HG02981 (cell line): ENCODE results near the gene KIAA0930.
A peak's percentile ranks its signal among the peaks of the same experiment; 100 is the strongest.

Source experiments
- ATAC-seq: cut with Tn5 transposase; IDR thresholded peaks from one replicate; pipeline ENCODE4 v1.9.1; 2021; ENCODE audit warnings: mild to moderate bottlenecking, moderate library complexity; ENCODE audit not compliant: unreplicated experiment

The KIAA0930 gene

DNA sequence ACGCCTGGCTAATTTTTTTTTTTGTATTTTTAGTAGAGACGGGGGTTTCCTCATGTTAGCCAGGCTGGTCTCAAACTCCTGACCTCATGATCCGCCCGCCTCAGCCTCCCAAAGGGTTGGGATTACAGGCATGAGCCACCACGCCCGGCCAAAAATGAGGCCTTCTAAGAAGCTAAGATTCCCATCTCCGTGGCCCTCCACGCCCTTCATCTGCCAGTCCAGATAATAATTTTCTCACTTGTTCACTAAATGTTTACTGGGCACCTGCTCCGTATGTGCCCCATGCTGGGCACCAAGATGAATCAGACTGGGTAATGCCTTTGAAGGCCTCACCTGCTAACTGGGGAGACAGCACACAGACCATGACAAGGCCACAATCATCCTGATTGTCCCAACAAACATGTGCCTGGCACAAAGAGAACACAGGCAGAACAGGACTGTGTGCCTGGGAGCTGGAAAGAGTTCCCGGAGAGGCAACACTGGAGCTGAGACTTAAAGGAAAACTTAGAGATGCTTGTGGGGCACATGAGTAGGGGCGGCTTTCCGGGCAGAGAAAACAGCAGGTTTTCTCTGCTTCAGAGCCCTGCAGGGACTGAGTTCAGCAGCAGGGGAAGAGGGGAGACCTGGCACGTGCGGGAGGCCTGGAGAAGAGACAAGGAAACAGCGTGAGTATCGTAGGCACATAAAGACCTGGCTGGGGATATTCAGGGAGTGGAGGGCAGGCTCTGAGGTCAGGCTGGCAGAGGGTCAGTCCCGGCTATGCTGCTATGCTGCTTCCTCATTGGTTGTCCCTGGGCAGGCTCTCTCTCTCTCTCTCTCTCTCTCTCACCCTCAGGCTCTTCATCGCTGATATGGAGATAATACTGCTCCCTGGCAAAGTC lies 2.4 kb downstream of the KIAA0930 start:
- no peak for ATAC-seq

- no peak for ATAC-seq
These were observed 3.4 kb downstream of the KIAA0930 start for GRCh38 chr22:45237065-45237990.

GRCh38 chr22:45235851-45236342 lies 4.8 kb downstream of the KIAA0930 start:
- no peak for ATAC-seq

DNA sequence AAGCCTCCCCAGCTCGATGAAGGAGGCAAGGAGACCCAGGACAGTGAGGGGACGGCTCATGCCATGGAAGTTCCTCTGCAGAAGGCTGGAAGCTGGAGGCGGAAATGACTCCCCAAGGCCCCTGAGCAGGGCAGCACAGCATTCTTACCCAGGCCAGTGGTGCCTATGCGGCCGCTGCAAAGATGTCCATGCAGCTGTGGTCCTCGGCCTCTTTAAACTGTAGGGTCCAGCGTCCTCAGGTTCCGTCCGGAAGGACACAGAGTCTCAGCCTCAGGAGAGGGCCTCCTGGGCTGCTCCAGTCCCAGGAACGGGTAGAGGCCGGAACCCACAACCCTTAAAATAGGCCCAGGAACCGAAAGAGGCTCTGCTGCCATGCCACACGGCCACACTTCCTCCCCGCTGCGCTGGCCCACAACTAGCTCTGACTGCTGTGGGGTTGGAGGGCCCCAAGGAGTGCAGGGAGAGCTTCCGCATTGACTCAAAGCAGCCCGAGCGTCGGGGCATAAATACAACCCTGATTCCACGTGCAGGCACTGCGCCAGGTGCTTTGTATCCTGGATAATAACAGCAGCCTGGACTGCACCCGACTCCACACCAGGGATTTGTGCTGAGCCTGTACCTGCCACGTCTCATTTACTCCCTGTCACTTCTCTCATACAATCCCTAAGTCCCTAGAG lies 5.5 kb downstream of the KIAA0930 start:
- peak; percentile 71 for ATAC-seq

- no peak for ATAC-seq
These were observed 6.9 kb downstream of the KIAA0930 start for GRCh38 chr22:45233827-45234226.

- no peak for ATAC-seq
These were observed 7.3 kb downstream of the KIAA0930 start for GRCh38 chr22:45233386-45233785.

GRCh38 chr22:45231293-45231692 lies 9.4 kb downstream of the KIAA0930 start:
- ATAC-seq: no peak

DNA sequence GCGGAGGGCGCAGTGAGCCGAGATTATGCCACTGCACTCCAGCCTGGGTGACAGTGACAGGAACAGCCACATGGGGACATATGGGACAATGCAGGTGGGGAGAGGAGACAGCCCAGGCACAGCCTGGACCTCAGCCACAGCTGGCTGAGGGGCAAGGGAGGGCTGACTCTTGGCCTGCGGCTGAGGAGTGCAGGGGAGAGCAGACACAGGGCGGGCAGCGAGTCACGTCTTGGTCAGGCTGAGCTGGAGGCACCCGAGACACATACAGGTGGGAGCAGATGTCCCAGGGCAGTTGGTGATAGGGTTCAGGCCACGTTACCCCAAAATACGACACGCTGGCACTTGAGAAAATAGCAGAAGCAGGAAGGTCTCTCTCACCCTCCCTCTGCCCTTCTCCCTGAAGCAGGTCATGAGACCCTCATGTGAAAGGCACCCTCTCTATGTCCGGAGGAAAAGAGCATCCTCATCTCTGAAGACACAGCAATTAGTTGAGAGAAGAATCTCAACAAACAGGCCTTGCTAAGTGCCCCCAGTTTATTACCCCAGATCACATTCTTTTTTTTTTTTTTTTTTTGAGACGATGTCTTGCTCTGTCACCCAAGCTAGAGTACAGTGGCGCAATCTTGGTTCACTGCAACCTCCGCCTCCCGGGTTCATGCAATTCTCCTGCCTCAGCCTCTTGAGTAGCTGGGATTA lies 10.5 kb downstream of the KIAA0930 start:
- no peak for ATAC-seq

DNA sequence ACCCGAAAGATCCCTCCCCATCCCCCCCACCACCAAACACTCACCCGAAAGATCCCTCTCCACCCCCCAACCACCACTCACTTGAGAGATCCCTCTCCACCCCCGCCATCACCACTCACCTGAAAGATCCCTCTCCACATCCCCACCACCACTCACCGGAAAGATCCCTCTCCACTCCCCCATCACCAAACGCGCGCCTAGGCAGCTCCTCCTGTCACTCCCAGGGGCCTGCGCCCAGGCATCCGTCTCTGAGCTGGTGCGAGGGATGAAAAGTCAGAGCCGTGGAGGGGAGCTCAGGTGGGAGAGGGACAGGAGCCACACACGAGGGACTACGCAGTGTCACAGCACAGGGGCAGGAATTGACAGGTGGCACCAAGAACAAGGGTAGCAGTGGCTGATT lies 11.5 kb downstream of the KIAA0930 start:
- no peak for ATAC-seq

- no peak for ATAC-seq
These were observed 12.3 kb downstream of the KIAA0930 start for GRCh38 chr22:45228401-45228754.

- no peak for ATAC-seq
These were observed 12.9 kb downstream of the KIAA0930 start for GRCh38 chr22:45227645-45228400.

DNA sequence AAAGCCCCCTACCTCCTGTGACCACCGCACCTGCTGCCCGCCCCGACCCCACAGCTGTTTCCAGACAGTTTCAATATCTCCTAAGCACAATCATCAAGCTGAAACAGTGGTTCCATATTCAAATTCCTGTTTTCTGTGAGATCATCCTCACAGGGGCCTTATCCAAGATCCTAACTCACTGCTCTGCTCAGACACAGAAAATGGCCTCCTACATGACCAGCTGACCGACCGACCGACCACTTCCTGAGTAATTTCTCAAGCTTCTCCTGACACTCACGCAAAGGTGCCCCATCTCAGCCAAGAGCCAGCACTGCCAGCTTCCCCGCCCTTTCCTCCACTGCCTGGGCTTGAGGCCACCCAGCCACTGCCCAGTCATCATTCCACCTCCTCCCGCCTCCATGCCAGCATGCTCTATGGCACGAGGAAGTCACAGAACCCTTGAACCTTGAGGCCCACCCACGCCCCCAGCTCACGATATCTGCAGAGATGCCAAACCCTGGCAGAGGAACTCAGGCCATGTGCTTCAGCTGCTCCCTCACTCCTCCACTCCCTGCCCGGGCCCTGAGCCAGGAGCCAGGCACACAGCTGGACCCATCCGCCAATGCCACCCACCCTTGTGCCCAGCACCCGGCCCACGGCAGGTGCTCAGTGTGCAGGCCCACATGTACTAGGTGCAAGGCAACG lies 14.0 kb downstream of the KIAA0930 start:
- ATAC-seq: no peak

DNA sequence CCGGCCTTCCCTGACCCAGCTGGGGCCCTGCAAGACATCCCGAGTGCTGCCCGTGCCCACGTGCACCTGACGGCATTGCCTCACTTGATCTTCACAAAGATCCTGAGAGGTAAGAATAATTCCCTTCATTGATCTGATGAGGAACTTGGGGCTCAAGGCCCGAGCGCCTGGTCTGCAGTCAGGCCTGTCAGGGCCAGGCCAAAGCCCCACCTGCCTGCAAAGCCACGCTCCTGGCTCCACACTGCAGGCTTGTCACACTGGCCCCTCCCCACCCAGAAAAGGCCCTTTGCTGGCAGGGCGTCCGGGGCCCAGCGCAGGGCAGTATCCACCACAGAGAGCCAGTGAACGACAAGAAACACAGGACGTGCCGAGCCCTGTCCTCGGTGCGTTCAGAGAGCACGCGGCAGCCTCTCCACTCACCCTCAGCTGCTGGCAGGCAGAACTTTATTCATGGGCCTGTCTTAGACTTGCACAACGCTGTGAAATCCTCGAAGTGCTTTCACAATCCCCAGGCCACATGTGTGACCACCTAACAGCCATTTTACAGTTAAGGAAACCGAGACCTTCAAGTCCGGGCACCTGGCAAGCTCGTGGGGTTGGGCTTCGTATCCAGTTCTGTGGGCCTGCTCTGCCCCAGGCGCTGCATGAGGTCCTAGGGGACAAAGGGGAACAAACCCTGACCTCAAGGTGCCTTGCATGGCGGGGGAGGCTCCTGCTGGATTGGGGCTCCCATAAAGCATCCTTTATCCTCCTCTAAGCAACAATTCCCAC lies 14.8 kb downstream of the KIAA0930 start:
- no peak for ATAC-seq

GRCh38 chr22:45224988-45225731 lies 15.5 kb downstream of the KIAA0930 start:
- ATAC-seq: no peak

DNA sequence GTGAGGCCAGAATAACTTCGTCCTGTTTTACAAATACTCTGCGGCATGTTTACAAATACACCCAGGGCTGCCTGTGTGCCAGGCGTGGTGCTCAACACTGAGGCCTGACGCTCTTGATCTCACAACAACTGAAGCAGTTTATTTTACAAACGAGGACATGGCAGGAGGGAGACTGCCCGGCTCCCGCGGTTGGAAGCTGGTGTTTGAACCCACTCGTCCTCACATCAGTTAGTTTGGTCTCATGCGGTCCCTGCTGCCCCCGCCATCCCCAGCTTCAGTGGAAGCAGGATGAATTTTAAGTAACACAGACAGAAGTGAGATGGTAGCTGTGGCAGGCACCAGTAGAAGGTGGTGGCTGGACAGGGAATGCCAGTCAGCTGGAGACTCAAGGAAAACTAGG lies 16.4 kb downstream of the KIAA0930 start:
- ATAC-seq: no peak

DNA sequence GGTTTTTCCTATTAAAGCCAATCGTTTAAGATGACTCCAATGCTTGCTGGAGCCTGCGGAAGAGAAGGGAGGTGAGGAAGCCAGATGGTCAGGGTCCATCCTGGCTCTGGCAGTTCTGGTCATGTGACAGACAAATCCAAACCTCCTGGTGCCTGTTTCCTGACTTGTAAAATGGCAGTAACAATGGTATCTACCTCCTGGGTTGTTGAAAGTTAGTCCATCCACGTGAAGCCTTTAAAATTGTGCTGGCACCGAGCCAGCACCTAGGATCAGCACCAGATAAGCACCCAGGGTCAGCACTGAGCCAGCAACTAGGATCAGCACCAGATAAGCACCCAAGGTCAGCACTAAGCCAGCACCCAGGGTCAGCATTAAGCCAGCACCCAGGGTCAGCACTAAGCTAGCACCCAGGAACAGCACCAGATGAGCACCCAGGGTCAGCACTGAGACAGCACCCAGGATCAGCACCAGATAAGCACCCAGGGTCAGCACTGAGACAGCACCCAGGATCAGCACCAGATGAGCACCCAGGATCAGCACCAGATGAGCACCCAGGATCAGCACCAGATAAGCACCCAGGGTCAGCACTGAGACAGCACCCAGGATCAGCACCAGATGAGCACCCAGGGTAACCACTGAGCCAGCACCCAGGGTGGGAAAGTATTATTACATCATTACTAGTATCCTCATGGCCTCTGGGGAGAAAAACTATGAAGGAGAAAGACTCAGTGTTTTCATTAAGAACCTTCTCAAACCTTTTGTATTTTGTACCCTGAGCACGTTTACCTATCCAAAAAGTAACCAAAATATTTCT lies 17.2 kb downstream of the KIAA0930 start:
- no peak for ATAC-seq

DNA sequence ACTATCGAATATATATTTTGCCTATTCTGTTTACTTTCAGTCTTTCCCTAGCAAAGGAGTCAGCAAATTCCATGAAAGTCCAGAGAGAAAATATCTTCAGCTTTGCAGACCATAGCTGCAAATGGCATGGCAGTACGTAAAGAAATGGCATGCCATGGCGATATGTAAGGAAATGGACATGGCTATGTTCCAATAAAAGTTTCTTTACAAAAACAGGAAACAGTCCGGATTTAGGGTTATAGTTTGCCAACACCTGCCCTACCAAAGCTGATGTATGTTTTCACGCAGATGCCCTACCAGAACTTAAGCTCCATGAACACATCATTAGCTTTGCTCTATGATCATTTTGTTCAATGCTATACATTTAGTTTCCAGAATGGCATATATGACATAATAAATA lies 19.5 kb downstream of the KIAA0930 start:
- ATAC-seq: no peak
